Muscle of back (tissue), 11 donors: ENCODE data around the gene TSPYL4. TPM values are rescaled to one million over a fixed set of nuclear protein-coding genes. Genes with fewer than 3 reads are reported as not detected.

ENCODE experiments used
- DNase-seq, 3 donors: peaks; one replicate each; pipeline versions ENCODE4 v3.0.0 to v3.0.0-alpha.2; 2013
- polyA plus RNA-seq, 10 donors: library from polyadenylated mRNA; unstranded; fragments of 120-200 nt; gene quantifications; one replicate each; pipeline ENCODE4 v1.2.1, GENCODE V29; 2013; ENCODE audit not compliant: insufficient read length in 10 of 10

TSPYL4 gene
- polyA plus RNA-seq, 10 donors, result 15.9 to 21.9 (median 18.8) TPM

GRCh38 chr6:116278481-116278829, 24.6 kb upstream of the TSPYL4 start:
- no peak for DNase-seq

- DNase-seq, result no peak
Measured at GRCh38 chr6:116277124-116277523, 23.2 kb upstream of the TSPYL4 start.

GRCh38 chr6:116271149-116271708, 17.4 kb upstream of the TSPYL4 start:
- no peak for DNase-seq

- peak; percentile 60 to 83 (median 77) for DNase-seq
Measured at GRCh38 chr6:116268589-116269293, 14.9 kb upstream of the TSPYL4 start.

GRCh38 chr6:116267836-116268588, 14.1 kb upstream of the TSPYL4 start:
- DNase-seq, result no peak

GRCh38 chr6:116266803-116267202, 12.9 kb upstream of the TSPYL4 start:
- DNase-seq, result no peak

GRCh38 chr6:116265041-116265829, 11.4 kb upstream of the TSPYL4 start:
- DNase-seq, result peak in 1 of 3 donors; percentile 20

- DNase-seq, result no peak
Measured at GRCh38 chr6:116263353-116263752, 9.5 kb upstream of the TSPYL4 start.

- no peak for DNase-seq
Measured at GRCh38 chr6:116258520-116258919, 4.6 kb upstream of the TSPYL4 start.

- DNase-seq, result no peak
Measured at GRCh38 chr6:116256694-116257093, 2.8 kb upstream of the TSPYL4 start.

- peak in 1 of 3 donors; percentile 56 for DNase-seq
Measured at GRCh38 chr6:116255246-116255800, 1.4 kb upstream of the TSPYL4 start.

GRCh38 chr6:116254297-116255056, 602 bp upstream of the TSPYL4 start:
- peak in 1 of 3 donors; percentile 52 for DNase-seq

GRCh38 chr6:116253188-116253504, 729 bp downstream of the TSPYL4 start:
- no peak for DNase-seq

- DNase-seq, result peak in 1 of 3 donors; percentile 88
Measured at GRCh38 chr6:116251568-116252384, 2.1 kb downstream of the TSPYL4 start.

- no peak for DNase-seq
Measured at GRCh38 chr6:116248577-116248976, 5.3 kb downstream of the TSPYL4 start.

GRCh38 chr6:116247285-116247684, 6.6 kb downstream of the TSPYL4 start:
- DNase-seq, result no peak

- no peak for DNase-seq
Measured at GRCh38 chr6:116246089-116246488, 7.8 kb downstream of the TSPYL4 start.

GRCh38 chr6:116244284-116244683, 9.6 kb downstream of the TSPYL4 start:
- DNase-seq, result no peak

- DNase-seq, result no peak
Measured at GRCh38 chr6:116239856-116240255, 14.0 kb downstream of the TSPYL4 start.

GRCh38 chr6:116239256-116239655, 14.6 kb downstream of the TSPYL4 start:
- no peak for DNase-seq
